CD4-positive, alpha-beta T cell (primary cell): Measurements from ENCODE around the gene LY6G6D. TPM values are rescaled to one million over a fixed set of nuclear protein-coding genes. Genes with fewer than 3 reads are reported as not detected.
"Not testable (repeated sequence)": the region's sequence is repeated elsewhere in the genome, so short reads cannot be mapped to it uniquely, and the experiment has no call there.

Experiments used
- ATAC-seq: fragments of 200-7000 bp; cut with Tn5 transposase; one replicate; pipeline ENCODE4 v1.10.0; 2022; ENCODE audit warnings: mild to moderate bottlenecking; ENCODE audit not compliant: poor library complexity
- CTCF ChIA-PET: fragments of 350-600 bp; sonication (Branson Sonifier 250); formaldehyde crosslinking; loops from one replicate; lab custom pipeline; 2021; ENCODE audit warnings: antibody characterized with exemption, inconsistent platforms; lab: Charles Lee
- POLR2A ChIA-PET: fragments of 350-600 bp; sonication (Branson Sonifier 250); formaldehyde crosslinking; loops from one replicate; lab custom pipeline; 2021; ENCODE audit warnings: antibody characterized with exemption, inconsistent platforms; lab: Charles Lee
- DNase-seq, 14 experiments: peaks; one replicate each; pipeline ENCODE4 v3.0.0-alpha.2; 2013 to 2020; ENCODE audit warnings: mixed read lengths in 2 of 14
- H3K27ac ChIP-seq, 2 donors: one replicate each; pipeline versions ENCODE4 v1.5.1 to v1.7.0; 2013; ENCODE audit warnings: low read length in 2 of 2, low read depth in 1 of 2, mild to moderate bottlenecking in 1 of 2
- H3K27me3 ChIP-seq, 2 experiments: 1 replicate in 1 of 2; 2 replicates in 1 of 2; pipeline versions ENCODE4 v1.6.1 to v1.7.0; 2013; ENCODE audit warnings: low read length in 2 of 2, control low read depth in 1 of 2, mild to moderate bottlenecking in 1 of 2, moderate library complexity in 1 of 2; ENCODE audit not compliant: insufficient read depth in 2 of 2, control insufficient read depth in 1 of 2
- H3K36me3 ChIP-seq: one replicate; pipeline ENCODE4 v1.6.1; 2013; ENCODE audit warnings: low read length, control low read depth; ENCODE audit not compliant: insufficient read depth
- H3K4me1 ChIP-seq: one replicate; pipeline ENCODE4 v1.6.1; 2013; ENCODE audit warnings: low read length, control low read depth; ENCODE audit not compliant: insufficient read depth
- H3K4me3 ChIP-seq: one replicate; pipeline ENCODE4 v1.5.1; 2013; ENCODE audit warnings: mild to moderate bottlenecking, low read length, moderate library complexity
- H3K9me3 ChIP-seq, 2 experiments: 1 replicate in 1 of 2; 2 replicates in 1 of 2; pipeline versions ENCODE4 v1.6.1 to v1.7.0; 2013; ENCODE audit warnings: low read length in 2 of 2, mild to moderate bottlenecking in 2 of 2, control low read depth in 1 of 2, moderate library complexity in 1 of 2; ENCODE audit not compliant: control insufficient read depth in 1 of 2, insufficient read depth in 1 of 2
- H3K27ac Mint-ChIP-seq: one replicate; pipeline ENCODE4 v1.8.0; 2020; ENCODE audit warnings: mixed read lengths
- H3K27me3 Mint-ChIP-seq: one replicate; pipeline ENCODE4 v1.8.0; 2021; ENCODE audit warnings: mixed read lengths
- H3K36me3 Mint-ChIP-seq: one replicate; pipeline ENCODE4 v1.8.0; 2021; ENCODE audit warnings: low read depth, mixed read lengths
- H3K4me1 Mint-ChIP-seq: one replicate; pipeline ENCODE4 v1.8.0; 2021; ENCODE audit warnings: low read depth, mixed read lengths
- H3K4me3 Mint-ChIP-seq: one replicate; pipeline ENCODE4 v1.8.0; 2020; ENCODE audit warnings: mild to moderate bottlenecking, mixed read lengths
- H3K9me3 Mint-ChIP-seq: one replicate; pipeline ENCODE4 v1.8.0; 2020; ENCODE audit warnings: mixed read lengths
- CTCF ChIP-seq: fragments of 200-600 bp; IDR thresholded peaks from one replicate; pipeline ENCODE4 v1.8.0; 2022; ENCODE audit warnings: antibody characterized with exemption, mild to moderate bottlenecking
- intact Hi-C, 2 experiments: fragments of 100-400 bp; cut with DNase I in 1 of 2; cut with micrococcal nuclease in 1 of 2; formaldehyde crosslinking; loops; one replicate each; pipeline versions ENCODE4 v1.15.1 to v1.9.0; 2023 to 2025; cut with DNase I, micrococcal nuclease
- total RNA-seq, 174 experiments: library from RNA in 2 of 174; stranded (reverse) in 2 of 174; gene quantifications; one replicate each; pipeline ENCODE4 v1.2.3 and lab custom pipeline; 2021 to 2026

LY6G6D gene
- total RNA-seq, 2 experiments from 2014 or later, result not detected

DNA sequence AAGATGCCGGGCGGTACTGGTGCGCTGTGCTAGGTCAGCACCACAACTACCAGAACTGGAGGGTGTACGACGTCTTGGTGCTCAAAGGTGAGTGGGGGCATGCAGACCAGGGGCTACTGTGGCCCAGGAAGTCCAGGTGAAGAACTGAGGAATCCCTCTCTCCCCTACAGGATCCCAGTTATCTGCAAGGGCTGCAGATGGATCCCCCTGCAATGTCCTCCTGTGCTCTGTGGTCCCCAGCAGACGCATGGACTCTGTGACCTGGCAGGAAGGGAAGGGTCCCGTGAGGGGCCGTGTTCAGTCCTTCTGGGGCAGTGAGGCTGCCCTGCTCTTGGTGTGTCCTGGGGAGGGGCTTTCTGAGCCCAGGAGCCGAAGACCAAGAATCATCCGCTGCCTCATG, 7.4 kb upstream of the LY6G6D start:
- ATAC-seq, result no peak
- peaks cover 20% of the 10 kb centered on the region for H3K4me1 ChIP-seq
- CTCF ChIA-PET, result no interaction called here
- Mint-ChIP-seq H3K4me1 (peaks cover 13% of the 10 kb centered on the region), H3K36me3 (peaks cover 2% of the 10 kb centered on the region), H3K27me3 (no peaks in the 10 kb centered on the region), H3K9me3 (no peaks in the 10 kb centered on the region), H3K4me3 (no peak overlapping the region), H3K27ac (no peak overlapping the region)
- no peaks in the 10 kb centered on the region for H3K36me3 ChIP-seq
- TF ChIP-seq CTCF, result no peak
- no peak overlapping the region for H3K27ac ChIP-seq
- no peaks in the 10 kb centered on the region for H3K9me3 ChIP-seq
- intact Hi-C loops, result no loop called here
- no peaks in the 10 kb centered on the region for H3K27me3 ChIP-seq
- H3K4me3 ChIP-seq, result no peak overlapping the region
- DNase-seq, result no peak
- POLR2A ChIA-PET, result interaction anchor here (1.8 kb wide), 1 partner anchor 88 kb away, joined by 5 read pairs; no protein-coding TSS in a partner anchor

DNA sequence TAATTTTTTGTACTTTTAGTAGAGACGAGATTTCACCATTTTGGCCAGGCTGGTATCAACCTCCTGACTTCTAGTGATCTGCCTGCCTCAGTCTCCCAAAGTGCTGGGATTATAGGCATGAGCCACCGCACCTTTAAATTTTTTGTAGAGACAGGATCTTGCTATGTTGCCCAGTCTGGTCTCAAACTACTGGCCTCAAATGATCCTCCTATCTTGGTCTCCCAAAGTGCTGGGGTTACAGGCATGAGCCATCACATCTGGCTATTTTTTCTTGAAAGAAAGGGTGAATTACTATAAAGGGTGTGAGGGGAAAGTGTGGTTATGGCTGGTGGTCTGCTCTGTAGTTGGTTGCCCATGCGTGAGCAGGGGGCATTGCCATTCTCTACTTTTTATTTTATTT, 6.9 kb upstream of the LY6G6D start:
- H3K4me1 ChIP-seq, result peaks cover 20% of the 10 kb centered on the region
- H3K36me3 ChIP-seq, result no peaks in the 10 kb centered on the region
- Mint-ChIP-seq H3K4me1 (peaks cover 12% of the 10 kb centered on the region), H3K27me3 (no peaks in the 10 kb centered on the region), H3K36me3 (no peaks in the 10 kb centered on the region), H3K27ac (no peak overlapping the region), H3K4me3 (no peak overlapping the region), H3K9me3 (no peaks in the 10 kb centered on the region)
- H3K27ac ChIP-seq, result no peak overlapping the region
- no peak overlapping the region for H3K4me3 ChIP-seq
- ChIA-PET POLR2A (interaction anchor here (1.8 kb wide), 1 partner anchor 88 kb away, joined by 5 read pairs; no protein-coding TSS in a partner anchor), CTCF (no interaction called here)
- H3K27me3 ChIP-seq, result no peaks in the 10 kb centered on the region
- no peak for DNase-seq
- no peak for ATAC-seq
- no peaks in the 10 kb centered on the region for H3K9me3 ChIP-seq
- TF ChIP-seq CTCF, result no peak
- intact Hi-C loops, result no loop called here

DNA sequence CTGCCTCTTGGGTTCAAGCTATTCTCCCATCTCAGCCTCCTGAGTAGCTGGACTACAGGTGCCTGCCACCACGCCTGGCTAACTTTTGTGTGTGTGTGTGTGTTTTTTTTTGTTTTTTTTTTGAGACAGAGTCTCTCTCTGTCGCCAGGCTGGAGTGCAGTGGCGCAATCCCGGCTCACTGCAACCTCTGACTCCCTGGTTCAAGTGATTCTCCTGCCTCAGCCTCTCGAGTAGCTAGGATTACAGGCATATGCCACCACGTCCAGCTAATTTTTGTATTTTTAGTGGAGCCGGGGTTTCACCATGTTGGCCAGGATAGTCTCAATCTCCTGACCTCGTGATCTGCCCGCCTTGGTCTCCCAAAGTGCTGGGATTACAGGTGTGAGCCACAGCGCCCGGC, 6.0 kb upstream of the LY6G6D start:
- ATAC-seq, H3K36me3 ChIP-seq, H3K27ac Mint-ChIP-seq, intact Hi-C loops, H3K27me3 ChIP-seq, H3K36me3 Mint-ChIP-seq, H3K27me3 Mint-ChIP-seq, CTCF ChIA-PET, DNase-seq, H3K9me3 ChIP-seq, H3K4me3 Mint-ChIP-seq, H3K4me3 ChIP-seq, H3K9me3 Mint-ChIP-seq, H3K27ac ChIP-seq: not testable (repeated sequence)
- peaks cover 14% of the 10 kb centered on the region for H3K4me1 ChIP-seq
- POLR2A ChIA-PET, result interaction anchor here (0.6 kb wide), 1 partner anchor 112 kb away, joined by 3 read pairs; no protein-coding TSS in a partner anchor
- peaks cover 14% of the 10 kb centered on the region for H3K4me1 Mint-ChIP-seq
